Activated CD4-positive, alpha-beta T cell treated with anti-CD3 and anti-CD28 coated beads, Interleukin-2, amount 50 U/mL, for 16 hours (primary cell): ENCODE measurements around the gene SETBP1.

Source experiments
- DNase-seq: peaks from one replicate; pipeline ENCODE4 v3.0.0-alpha.2; 2020

SETBP1 gene

DNA sequence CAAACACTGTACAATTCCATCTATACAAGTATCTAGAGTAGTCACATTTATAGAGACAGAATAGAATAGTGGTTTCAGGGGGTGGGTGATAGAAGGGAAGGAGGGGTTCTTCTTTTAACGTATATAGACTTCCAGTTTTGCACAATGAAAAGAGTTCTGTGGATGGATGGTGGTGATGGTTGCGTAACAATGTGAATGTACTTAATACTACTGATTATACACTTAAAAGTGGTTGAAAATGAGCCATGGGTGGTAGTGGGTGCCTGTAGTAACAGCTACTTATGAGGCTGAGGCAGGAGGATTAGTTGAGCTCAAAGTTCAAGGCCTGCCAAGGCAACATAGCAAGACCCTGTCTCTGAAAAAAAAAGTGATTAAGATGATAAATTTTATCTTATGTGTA is 85.8 kb downstream of the SETBP1 start:
- DNase-seq, result no peak

DNA sequence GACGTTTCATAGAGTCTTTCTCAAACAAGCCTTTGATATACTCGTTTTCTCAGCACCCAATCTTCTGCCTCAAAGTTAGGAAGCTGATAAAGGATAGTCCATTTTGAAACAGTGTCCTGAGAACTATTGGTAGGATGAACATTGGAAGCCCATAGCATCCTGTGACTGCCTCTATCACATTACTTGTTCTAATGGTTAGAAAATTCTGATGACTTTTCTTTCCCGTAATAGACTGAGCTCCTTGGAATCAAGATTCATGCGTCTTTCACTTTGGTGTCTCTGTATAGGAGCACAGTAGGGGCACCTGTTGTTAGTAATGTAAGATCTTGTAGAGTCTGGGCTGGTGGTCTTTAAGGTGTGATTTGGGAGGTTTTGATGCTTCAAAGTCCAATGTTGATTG is 87.1 kb downstream of the SETBP1 start:
- DNase-seq, result no peak

DNA sequence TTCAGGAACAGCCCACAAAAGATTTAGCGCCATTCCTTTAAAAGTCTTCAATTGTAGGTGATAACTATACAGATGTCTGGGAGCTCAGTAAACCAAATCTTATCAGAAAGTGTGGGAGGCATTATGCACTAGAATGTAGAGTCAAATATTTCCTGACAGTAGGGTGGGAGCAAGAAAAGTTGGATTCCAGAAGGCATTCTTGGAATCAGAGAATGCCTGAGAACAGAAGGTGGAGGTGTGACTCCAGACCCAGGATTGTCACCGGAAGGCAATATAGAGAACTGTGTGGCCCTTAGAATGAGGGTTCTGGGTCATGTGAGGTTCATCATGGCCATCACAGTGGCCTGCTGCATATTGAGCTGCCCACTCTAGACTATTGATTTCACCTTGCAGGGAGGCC is 90.0 kb downstream of the SETBP1 start:
- DNase-seq, result no peak

DNA sequence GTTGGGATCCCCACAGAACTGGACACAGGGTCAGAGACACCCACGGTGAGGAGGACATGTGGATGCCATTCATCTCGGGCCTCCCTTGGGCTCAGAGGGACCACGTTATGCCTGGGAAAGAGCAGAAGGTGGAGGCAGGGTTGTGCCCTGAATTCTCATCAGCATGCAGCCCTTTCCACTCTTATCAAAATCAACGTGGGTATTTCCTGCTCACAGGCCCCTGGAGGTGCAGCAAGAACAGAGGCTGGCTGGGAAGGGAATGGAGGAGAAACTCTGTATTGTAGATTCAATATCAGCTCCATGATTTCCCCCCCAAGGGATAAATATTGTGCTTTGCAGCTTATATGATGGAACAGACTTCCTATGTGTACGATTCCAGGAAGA is 90.9 kb downstream of the SETBP1 start:
- no peak for DNase-seq

DNA sequence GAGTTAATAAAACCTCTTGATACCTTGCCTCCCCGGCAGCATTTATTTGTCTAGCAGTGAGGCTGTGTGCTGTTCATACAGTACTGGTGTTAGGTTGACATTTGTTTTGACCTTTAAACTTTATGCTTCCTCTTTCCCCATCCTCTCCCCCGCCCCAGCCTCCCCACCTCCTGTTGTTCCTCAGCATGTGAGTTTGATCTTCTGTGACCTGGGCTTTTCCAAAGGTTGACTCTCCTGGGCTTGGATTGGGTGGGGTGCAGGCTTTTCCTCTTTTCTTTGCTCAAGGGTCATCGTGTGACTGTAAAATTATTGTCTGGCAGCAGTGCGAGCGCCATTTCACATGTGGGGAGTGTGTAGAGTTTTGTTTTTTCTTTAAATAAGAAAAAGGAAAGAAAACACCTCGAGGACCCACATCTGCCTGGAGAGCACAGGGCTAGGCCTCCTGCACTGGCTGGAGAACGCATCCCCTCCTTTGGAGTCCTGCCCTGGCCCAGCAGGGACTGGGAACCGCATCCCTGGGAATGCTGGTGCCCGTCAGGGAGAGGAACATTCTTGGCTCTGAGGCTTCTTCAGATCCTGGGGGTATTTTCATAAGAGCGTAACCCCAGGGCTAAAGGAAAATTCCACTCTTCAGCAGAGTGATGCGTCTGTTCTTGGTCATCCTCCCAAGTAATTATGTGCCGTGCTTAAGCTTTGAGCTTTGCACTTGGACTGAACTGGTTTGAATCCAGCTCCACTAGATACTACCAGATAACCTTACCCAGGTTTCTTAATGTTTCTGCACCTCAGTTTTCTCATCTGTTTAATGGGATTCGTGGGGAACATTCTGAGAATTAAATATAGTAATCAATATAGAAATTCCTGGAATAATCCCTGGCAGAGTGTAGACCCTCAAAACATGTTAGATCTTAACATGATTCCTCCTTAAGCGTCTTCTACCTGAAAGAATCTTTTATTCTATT is 91.5 kb downstream of the SETBP1 start:
- no peak for DNase-seq

DNA sequence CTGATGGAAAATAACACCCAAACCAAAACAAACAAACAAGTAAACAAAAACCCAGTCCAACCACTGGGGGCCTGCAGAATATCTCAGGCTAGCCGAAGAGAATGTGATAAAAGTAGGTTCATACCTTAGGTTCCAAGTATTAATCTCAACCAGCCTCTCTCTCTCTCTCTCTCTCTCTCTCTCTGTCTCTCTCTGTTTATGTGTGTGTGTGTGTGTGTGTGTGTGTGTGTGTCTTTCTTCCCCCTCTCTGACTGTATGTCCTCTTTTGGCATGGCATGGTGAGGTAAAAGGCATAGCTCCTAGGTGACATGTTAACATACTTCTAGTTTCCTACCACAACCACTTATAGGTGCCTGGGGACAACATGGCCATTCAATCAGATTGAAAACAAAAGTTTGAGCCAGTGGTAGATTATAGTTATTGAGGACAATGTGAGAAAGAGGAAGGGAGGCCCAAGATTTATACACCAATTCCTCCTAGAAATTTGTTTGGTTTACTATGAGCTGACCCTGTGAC is 93.0 kb downstream of the SETBP1 start:
- DNase-seq, result no peak

DNA sequence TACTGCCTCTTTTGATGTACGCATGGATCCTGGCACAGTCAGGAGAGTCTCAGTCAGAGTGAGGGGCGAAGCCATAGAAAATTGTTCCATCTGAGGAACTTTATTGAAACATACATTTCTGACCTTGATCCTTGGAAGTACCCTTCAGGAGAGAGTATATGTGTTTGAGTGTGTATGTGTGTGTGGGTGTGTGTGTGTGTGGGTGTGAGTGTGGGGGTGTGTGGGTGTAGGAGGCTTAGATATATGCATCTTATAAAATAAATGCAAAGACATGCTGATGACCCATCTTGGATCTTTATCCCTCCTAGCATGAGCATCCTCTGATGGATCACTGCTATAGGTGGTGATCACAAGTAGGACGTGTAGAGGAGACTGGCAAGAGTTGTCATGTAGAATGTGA is 93.5 kb downstream of the SETBP1 start:
- DNase-seq, result no peak

DNA sequence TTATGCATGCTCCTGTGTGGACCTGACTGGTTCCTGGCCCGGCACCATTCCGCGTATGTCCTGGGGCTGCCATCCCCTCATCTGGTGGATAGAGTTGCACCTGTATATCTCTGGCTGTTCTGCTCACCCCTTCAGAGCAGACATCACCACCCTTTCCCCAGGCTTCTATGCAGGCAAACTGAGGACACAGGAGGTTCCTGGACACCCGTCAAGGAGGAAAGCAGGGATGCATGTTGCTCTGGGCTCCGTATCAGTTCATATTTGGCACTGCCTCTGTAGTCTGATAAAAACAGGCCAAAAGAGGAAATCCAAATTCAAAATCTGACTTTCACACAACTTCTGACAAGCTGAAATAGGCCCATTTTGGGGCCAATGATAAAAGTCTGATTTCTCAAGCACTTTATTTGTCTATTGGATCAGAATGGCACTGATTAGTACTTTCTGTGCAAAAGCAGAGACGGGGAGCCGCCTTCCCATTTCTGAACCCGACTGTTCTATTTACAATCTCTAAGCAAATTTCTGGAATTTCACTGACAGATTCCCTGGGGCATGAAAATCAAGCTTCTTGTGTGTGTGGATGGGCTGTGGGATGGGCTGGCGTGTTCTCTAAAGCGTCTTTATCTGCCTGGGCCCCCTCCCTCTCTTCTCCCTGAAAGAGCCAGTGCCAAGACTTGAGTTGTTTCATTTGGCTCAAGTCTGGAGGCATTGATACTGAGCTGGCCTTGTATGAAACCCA is 96.9 kb downstream of the SETBP1 start:
- no peak for DNase-seq

DNA sequence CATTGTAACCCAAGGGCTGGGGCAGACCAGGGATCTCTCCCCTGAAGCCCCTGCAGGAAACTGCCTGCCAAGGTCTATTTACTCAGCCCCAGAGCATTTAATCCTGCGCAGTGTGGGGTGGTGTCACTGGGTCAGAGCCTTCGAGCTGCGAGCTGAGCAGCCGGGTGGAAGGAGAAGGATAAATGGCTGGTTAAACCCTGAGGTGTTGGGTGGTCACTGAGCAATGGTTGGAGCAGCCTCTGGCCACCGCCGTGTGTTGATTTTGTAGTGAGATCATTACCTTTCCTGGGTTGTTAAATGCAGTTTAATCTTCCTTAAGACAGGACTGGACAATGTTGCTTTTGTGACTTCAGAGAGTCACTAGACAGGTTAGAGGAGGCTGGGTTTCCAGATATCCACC is 98.1 kb downstream of the SETBP1 start:
- no peak for DNase-seq

DNA sequence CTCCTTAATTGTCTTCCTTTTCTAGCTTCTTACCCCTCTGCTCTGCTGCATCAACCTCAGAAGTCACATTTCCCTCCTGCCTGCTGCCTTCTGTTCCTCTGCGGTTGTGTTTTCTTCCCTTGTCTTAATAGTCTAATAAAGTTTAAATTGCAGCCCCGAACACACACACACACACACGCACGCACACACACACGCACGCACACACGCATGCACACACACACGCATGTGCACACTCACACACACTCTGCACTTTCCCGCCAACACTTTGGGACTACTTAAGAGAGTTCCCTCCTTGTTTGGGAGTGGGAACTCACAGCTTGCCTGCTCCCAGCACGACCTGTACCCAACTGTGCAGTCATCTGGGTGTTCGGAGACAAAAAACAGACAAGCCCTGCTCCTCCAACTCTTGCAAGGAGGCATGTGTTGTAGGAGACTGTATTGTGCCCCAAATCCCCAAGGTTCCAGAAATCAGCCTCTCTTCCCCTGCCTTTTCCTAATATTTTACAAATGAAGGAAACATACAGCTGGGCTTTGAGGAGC is 99.1 kb downstream of the SETBP1 start:
- DNase-seq, result no peak

DNA sequence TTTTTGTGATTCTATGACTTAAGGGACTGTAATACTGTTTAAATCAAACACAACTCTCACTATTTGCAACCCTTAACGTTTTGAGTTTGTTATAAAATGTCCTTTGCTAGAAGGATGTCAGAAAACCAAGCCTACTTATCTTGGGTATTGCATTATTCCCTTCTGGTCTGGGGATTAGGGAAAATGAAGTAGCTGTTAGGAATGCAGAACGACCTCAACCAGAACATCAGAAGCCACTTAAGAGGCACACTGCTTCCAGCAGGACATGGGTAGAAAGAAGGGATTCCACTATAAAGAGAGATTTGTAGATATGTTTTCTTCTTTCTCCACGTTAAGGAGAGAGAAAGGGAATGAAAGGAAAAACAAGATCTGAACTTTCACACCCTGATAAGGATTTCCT is 101.2 kb downstream of the SETBP1 start:
- no peak for DNase-seq

DNA sequence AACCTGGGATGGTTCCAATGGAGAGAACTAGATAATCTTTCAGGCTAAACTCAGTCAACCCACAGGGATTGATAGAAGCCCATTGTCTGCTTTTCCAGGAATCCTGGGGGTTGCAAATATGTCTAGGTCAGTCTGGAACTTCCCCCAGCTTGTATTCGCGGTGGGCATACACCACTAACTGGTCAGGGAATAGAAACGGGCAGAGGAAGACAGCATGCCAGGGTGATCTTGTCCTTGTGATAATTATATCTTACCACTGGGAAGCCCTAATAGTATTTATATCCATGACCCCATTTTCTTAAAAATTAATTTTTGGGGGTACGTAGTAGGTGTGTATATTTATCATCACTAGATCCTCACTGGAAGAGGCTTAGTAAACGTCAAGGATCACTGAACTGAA is 101.9 kb downstream of the SETBP1 start:
- no peak for DNase-seq

DNA sequence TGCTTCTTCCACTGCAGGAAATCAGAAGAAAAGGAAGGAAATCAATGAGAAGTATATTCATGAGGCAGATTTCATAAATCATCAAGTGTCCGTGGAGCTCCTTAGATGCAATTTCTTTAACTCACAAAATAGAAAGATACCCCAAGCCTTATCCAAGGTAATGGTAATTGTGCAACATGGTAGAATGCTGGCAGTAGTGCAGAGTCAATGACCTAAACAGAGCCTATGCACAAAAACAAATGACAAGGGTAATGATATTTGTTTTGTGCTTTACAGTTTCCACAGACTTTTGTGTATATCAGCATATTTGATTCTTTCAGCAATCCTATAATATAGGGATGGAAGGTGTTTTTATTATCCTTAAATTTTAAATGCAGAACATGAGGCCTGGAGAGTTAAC is 102.7 kb downstream of the SETBP1 start:
- DNase-seq, result no peak

DNA sequence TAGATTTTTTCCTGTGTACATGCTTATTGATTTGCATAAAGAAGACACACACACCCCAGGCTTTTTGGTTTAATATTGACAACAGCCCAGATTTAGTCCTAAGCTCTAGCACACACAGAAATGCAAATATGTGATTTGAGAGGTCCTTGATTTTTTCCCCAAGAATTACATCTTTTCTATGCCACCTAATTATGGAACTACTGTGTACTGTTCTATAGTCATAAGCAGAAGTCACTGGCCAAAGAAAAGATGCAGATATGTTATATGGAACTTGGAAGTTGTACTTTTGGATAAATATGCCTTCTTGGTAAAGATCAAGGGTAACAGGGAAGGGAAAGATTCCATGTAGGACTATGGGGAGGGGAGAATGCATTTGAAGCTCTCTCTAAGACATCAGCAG is 105.6 kb downstream of the SETBP1 start:
- DNase-seq, result no peak

DNA sequence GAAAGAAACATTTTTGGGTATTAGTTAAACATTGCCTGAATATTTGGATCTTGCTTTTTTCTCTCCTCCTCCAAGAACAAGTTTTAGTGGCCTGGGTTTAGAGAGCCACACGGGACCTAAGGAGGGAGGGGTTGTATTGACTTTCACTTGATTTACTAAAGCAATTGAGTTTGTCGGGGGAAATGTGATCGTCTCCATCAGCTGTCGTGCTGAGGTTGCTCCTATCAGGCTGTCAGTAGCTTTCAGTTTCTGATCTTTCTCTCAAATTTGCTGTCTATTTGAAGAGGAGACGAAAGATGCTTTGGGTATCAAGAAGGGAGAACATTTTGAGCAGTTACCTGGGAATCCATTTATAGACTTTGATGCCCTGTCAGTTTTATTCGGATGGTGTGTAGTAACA is 106.0 kb downstream of the SETBP1 start:
- DNase-seq, result no peak

DNA sequence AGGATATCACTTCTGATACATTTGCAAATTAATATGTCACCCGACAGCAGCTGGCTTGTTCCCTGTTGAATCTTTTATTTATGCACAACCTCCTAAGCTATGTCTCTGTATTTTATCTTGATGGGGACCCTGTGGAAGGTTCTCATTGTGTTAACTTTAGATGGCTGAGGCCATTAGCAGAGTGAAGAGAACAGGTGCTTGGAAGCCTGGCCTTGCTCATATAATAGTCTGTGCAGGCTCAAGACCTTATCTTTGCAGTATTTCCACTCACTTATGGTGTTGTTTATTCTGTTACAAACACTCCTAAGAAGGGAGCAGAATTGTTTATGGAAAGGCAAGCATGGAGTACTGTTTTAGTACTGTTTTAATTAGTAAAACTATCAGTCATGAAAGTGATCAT is 107.6 kb downstream of the SETBP1 start:
- no peak for DNase-seq

DNA sequence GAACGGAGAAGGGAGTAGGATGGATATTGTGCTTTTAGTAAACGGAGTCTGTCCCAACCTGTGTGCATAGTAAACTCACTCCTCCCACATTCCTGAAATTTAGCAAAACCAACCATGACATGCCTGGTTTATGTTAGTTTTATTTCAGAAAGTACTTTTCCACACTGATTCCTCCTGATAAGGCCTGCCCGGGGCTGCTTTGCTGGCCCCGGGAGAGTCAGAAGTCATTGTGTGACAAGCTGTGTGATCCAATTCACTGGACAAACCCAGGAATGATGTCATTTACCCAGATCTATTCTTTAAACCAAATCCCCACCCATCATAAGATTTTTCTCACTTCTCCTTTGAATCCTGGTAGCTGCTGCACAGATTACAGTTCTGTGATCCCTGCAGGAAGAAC is 109.0 kb downstream of the SETBP1 start:
- no peak for DNase-seq

DNA sequence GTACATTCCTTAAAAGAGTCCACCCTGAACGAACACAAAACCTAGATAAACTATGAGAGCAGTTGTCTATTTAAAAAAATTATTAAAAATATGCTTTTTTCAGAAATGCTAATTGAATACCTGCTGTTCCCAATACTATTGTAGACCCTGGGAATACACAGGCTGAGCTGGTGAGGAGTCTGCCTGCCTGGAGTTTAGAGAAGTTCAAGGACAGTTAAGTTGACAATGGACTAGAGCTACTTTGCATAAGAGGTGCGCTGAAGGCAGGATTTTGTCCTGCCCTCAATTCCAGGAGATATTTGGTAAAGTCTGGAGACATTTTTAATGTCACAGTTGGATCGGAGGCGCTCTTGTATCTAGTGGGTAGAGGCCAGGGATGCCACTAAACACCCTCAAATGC is 110.2 kb downstream of the SETBP1 start:
- DNase-seq, result no peak

DNA sequence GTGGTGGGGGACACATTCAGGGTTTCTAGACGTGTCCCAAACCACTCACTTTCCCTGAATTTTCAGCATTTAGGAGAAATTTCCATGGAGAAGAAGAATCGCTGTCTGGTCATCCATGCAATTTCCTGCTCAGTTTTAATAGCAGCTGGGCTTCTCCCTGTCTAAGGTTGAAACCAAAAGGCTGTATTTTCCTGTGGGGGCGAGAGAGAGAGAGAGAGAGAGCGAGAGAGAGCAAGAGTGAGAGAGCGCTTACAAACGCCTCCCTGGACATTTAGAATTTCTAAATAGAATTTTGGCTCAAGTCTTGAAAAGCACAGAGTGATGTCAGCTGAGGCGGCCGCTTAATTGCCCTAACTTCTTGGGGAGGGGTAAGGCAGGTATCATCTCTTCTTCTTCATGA is 110.8 kb downstream of the SETBP1 start:
- no peak for DNase-seq

DNA sequence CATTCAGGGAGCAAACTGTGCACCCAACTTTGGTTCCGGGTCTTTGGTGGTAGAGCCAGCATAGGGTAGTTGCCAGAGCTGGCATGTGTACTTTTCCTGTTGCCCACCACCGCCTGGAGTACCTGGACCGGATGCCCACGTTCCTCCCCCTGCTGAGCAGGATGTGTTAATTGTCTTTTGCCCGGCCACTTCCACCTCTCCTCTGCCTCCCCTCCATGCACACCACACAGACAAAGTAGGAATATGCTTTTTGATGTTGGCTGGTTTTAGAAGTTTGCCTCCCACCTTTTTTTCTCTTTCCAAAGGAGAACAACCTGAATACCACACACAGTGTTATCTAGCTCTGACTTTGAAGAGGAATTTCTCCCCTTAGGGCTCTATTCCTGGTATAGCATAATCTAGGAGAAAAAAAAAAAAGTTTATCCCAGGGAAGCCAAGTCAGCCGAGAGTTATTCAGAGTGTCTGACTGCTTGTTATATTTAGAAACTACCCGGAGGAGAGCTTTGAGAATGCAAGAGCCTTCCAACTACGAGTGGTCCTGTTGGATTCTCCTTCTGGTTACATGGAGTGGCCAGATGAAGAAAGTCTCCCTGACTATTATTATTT is 111.9 kb downstream of the SETBP1 start:
- DNase-seq, result no peak

DNA sequence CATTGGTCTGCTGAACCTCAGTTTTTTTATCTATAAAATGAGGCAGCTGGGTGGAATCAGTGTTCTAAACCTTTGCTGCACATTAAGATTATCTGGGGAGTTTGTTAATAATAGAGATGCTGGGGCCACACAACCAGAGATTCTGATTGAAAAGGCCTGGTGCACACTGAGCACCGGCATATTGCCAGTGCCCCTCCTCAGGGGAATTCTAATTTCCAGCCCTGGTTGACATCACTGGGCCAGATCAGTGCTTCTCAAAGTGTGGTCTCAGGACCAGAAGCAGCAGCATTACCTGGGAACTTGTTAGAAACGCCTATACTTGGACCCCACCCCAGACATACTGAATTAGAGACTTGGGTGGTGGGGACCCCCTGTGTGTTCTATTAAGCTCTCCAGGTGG is 112.5 kb downstream of the SETBP1 start:
- DNase-seq, result no peak

DNA sequence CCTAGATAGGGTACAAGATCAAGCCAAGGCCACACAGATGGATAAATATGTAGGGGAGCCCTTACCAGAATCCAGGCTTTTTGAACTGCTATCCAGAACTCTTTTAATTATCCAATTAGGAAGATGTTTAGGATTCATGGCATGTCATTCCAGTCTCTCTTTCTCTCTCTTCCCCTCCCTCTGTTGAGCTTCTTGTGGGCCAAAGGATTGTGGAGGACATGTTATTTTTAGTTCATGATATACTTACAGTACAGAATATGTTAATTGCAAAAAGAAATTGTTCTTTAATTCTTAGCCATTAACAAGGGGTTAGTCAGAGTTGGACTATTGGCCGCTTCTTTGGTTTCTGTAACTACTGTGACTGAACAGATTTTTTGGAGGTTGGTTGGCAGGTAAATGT is 113.0 kb downstream of the SETBP1 start:
- no peak for DNase-seq

DNA sequence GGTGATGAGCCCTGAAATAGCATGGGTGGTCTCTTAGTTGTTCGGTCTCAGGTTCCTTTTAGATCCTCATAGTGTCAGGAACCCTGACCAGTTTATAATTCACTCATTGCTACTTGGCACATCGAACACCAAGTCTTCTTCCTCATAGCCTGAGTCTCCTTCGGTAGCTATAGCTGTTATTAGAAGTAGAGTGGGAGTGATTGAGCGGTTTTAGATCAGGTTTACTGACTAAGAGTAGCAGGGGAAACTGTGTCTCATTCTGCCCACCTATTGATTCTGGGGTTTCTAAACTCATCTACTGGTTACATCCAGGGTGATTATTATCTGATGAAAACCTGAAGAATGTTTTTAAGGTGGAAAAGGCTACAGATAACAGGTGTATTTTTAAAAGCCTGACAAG is 114.6 kb downstream of the SETBP1 start:
- DNase-seq, result no peak
